Measurements from ENCODE around the gene DHX58.

GRCh38 chr17:42081516-42082129 is 30.9 kb downstream of the DHX58 start:
- TF ChIP-seq CTCF (IDR thresholded peaks at IDR 0.05 in 8 of 11, conservative IDR thresholded peaks at IDR 0.05 in 3 of 11) (no peak), POLR2A (IDR thresholded peaks at IDR 0.05) (no peak)

All from spleen (tissue), 7 donors.